GM19452 (cell line): ENCODE results near the gene CHST11.
A peak's percentile ranks its signal among the peaks of the same experiment; 100 is the strongest.

Experiments used
- ATAC-seq: cut with Tn5 transposase; IDR thresholded peaks from one replicate; pipeline ENCODE4 v1.9.1; 2021; ENCODE audit not compliant: unreplicated experiment

Gene CHST11

GRCh38 chr12:104427547-104427938 is 29.2 kb upstream of the CHST11 start:
- peak; percentile 60 for ATAC-seq

DNA sequence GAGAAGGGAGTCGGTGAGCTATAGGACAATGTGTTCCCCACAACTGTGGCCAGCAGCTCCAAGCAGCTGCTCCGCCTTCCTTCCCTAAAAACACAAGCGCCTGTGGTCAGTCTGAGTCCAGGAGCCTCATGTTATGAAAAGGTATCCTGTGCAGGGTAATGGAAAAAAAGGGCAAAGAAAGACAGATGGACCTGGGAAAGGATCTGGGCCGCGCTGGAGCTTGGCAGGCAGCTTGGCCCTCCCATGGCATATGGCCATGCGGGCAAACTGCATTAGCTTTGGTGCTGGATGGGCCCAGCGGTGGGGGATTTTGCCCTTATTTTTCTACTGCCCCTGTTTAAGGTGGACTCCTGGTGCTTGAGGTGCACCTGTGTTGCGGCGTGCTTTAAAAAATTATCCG is 23.7 kb upstream of the CHST11 start:
- no peak for ATAC-seq

GRCh38 chr12:104434129-104434528 is 22.6 kb upstream of the CHST11 start:
- ATAC-seq, result no peak

DNA sequence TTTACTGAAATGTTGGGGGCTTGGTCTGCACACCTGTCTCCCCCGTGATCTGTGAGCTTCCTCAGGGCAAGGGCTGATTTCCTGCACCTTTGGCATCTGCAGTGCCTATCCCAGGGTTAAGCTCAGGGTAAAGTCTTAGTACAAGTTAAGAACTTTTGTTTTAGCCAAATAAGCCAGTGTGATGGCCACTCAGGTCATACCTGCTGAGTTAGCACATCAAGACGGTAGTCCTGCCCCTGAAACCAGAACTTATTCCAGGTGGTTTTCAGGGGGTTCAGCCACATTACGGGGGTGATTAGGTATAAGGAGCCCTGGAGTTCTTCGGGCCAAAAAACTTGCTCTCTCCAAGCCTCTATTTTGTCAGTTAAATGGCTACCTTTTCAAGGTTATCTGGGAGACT is 21.6 kb upstream of the CHST11 start:
- no peak for ATAC-seq

- ATAC-seq, result no peak
Measured at GRCh38 chr12:104435765-104436164, 21.0 kb upstream of the CHST11 start.

GRCh38 chr12:104436790-104437189 is 20.0 kb upstream of the CHST11 start:
- ATAC-seq, result no peak

GRCh38 chr12:104438134-104438533 is 18.6 kb upstream of the CHST11 start:
- ATAC-seq, result no peak

DNA sequence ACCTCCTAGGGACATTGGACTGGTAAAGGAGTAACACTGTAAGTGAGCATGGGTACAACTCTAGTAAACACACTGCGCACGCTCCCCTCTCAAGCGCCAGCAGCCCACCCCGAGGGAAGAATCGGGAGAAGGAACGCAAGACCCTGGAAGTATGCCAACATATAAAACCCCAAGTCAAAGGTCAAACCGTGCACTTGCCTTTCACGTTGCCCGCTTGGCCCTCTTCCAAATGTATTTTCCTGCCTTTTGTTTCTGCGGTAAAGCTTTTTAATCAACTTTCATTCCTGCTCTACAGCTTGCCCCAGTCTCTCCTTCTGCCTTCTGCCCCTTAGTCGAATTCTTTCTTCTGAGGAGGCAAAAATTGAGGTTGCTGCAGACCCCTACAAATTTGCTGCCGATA is 17.6 kb upstream of the CHST11 start:
- no peak for ATAC-seq

DNA sequence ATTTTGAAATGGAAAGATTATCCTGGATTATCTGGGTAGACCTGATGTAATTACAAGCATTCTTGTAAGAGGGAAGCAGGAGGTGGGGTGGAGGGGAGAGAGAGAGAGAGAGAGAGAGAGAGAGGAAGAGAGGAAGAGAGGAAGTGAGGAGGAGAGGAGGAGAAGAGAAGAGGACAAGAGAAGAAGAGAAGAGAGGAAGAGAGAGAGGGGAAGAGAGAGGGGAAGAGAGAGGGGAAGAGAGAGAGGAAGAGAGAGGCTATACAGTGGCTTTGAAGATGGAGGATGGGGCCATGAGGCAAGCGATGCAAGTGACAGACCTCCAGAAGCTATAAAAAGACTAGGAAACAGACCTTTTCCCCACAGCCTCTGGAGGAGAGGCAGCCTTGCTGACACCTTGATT is 13.7 kb upstream of the CHST11 start:
- ATAC-seq, result no peak

DNA sequence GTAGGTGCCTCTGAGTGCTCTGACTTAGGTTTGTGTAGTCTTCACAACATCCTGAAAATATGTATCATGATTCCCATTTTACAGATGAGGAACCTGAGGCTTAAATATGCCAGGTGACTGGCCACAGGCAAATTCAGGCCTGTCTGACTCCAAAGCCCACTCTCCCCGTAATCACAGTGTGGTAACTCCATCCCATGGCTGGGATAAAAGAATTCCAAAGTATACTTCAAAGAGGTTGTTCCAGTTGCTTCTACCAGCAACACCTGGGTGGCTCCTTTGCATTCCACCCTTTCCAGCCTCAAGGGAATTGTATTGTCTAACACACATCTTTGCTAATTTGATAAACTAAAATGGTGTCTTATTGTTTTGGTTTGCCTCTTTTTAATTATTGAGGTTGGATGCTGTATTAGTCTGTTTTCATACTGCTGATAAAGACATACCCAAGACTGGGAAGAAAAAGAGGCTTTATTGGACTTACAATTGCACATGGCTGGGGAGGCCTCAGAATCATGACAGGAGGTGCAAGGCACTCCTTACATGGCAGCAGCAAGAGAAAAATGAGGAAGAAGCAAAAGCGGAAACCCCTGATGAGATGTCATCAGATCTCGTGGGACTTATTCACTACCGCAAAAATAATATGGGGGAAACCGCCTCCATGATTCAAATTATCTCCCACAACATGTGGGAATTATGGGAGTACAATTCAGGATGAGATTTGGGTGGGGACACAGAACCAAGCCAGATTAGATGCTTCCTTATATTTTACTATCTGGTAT is 9.9 kb upstream of the CHST11 start:
- ATAC-seq, result no peak

- no peak for ATAC-seq
Measured at GRCh38 chr12:104448031-104448430, 8.7 kb upstream of the CHST11 start.

GRCh38 chr12:104448451-104448850 is 8.3 kb upstream of the CHST11 start:
- ATAC-seq, result no peak

GRCh38 chr12:104450700-104451099 is 6.0 kb upstream of the CHST11 start:
- no peak for ATAC-seq

DNA sequence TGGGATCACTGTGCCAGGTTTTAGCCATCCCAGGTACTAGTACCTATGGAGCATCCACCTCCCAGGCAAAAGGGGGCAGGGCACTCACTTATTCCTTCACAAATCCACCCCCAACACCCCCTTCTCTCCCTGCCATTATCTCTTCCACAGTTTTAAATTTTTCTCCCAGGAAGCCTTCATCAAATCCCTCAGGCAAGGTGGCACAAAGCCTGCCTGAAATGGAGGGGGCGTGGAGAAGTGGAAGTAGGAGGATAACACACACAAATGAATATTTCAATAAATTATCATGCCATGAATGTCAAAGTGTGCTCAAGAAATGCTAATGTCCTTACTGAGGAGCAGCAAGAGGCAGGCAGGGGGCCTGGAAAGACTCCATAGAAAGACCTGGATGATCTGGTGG is 4.7 kb upstream of the CHST11 start:
- no peak for ATAC-seq

- ATAC-seq, result no peak
Measured at GRCh38 chr12:104453133-104453532, 3.6 kb upstream of the CHST11 start.

DNA sequence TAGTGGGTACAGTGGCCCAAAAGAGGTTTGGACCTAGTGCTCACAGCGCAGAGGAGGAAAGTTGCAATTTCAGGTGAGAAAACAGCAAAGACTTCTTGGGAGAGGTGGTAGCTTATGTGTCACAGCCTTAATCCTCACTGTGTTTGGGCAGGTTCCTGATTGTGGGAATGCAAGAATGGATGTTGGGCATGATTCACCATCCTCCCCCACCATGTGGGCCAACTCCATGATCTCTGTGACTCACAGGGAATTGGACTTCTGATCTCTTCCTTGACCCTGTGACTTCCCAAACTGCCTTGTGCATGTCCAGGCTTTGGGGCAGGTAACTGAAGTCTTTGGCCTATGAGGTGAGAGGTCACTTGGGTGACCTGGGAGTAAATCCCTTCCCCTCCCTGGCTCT is 1.8 kb upstream of the CHST11 start:
- ATAC-seq, result no peak

DNA sequence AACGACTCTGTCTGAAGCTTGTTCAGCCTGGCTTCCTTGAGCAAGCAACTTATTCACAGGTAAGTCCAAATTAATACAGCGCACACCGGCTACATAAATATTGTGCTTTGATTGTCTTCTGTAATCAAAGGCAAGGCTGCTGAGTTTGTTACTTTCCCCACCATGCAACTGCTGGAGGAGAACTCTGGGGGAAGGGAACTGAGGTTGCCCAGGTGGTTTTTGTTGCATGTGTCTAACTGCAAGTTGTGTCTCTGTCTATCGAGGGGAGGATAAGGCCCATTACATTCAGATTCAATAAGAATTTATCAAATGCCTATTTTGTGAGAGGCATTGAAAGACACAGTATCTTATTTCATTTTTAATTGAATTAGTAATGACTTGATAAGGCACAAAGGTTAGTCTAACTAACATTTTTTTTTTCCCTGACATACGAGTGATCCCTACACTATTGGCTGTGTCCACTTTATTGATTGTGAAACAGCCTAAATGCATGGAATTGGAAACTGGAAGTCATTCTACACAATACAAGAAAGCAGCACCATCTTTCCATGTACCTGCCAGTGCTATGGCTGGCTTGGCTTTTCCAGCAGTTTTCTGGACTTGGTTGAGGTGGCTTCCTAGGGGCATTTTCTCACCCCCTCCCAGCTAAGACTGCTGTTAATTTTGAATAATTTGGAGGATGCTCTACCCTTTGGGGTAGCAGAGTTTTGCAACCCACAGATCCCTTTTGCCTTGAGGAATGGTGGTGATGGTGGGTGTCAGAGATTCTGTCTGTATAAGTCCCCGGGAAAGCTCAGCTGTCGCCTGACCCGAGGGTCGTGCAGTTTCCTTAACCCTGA is 951 bp upstream of the CHST11 start:
- ATAC-seq, result no peak

DNA sequence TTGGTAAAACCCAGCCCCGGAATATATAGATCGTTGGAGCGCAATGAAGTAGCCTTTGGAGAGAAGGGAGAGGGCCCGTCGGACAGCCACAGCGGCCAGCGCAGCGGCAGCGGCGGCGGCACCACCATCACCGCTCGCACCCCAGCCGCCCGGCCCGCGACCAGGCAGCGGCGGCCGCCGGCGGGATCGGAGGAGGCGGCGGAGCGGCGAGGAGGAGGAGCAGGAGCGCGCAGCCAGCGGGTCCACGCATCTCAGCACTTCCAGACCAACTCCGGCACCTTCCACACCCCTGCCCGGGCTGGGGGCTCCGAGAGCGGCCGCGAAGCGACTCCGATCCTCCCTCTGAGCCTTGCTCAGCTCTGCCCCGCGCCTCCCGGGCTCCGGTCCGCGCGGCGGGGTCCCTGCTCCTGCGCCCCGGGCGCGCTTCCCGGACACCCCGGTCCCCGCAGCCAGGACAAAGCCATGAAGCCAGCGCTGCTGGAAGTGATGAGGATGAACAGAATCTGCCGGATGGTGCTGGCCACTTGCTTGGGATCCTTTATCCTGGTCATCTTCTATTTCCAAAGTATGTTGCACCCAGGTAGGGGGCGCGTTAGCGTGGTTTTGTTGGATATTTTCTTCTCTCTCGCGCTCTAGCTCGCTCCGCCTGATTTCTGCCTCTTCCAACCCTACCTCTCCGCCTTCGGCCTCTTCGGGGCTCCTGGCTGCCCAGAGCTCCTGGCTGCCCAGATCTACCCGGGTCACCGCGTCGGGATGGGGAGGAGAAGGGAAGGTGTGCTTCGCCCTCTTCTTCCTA is 400 bp downstream of the CHST11 start:
- peak; percentile 25 for ATAC-seq

- ATAC-seq, result no peak
Measured at GRCh38 chr12:104457746-104458693, 1.3 kb downstream of the CHST11 start.

- ATAC-seq, result no peak
Measured at GRCh38 chr12:104458694-104459367, 2.1 kb downstream of the CHST11 start.
